Mucosa of rectum (tissue), 2 donors: ENCODE measurements around the gene BCKDHA.

Experiments used
- H3K27ac ChIP-seq, 2 donors: one replicate each; pipeline ENCODE4 v1.7.0; 2013; ENCODE audit warnings: inconsistent platforms in 2 of 2, low read depth in 2 of 2, low read length in 2 of 2
- H3K27me3 ChIP-seq, 2 donors: one replicate each; pipeline ENCODE4 v1.7.0; 2013; ENCODE audit warnings: low read length in 2 of 2; ENCODE audit not compliant: control insufficient read depth in 2 of 2, insufficient read depth in 2 of 2
- H3K36me3 ChIP-seq, 2 donors: one replicate each; pipeline ENCODE4 v1.7.0; 2013; ENCODE audit warnings: low read length in 2 of 2; ENCODE audit not compliant: control insufficient read depth in 2 of 2, insufficient read depth in 2 of 2
- H3K4me1 ChIP-seq, 2 donors: one replicate each; pipeline ENCODE4 v1.7.0; 2013; ENCODE audit warnings: low read length in 2 of 2, mild to moderate bottlenecking in 1 of 2; ENCODE audit not compliant: control insufficient read depth in 2 of 2, insufficient read depth in 2 of 2
- H3K4me3 ChIP-seq, 2 donors: one replicate each; pipeline ENCODE4 v1.7.0; 2013; ENCODE audit warnings: low read length in 2 of 2
- H3K9ac ChIP-seq, 2 donors: one replicate each; pipeline ENCODE4 v1.7.0; 2013; ENCODE audit warnings: low read length in 2 of 2, low read depth in 1 of 2, mild to moderate bottlenecking in 1 of 2
- H3K9me3 ChIP-seq, 2 donors: one replicate each; pipeline ENCODE4 v1.7.0; 2013; ENCODE audit warnings: low read length in 2 of 2; ENCODE audit not compliant: control insufficient read depth in 2 of 2
- donor health status: healthy.
- donor health status: Normal muscosa, but diverticular disease.

The BCKDHA gene

DNA sequence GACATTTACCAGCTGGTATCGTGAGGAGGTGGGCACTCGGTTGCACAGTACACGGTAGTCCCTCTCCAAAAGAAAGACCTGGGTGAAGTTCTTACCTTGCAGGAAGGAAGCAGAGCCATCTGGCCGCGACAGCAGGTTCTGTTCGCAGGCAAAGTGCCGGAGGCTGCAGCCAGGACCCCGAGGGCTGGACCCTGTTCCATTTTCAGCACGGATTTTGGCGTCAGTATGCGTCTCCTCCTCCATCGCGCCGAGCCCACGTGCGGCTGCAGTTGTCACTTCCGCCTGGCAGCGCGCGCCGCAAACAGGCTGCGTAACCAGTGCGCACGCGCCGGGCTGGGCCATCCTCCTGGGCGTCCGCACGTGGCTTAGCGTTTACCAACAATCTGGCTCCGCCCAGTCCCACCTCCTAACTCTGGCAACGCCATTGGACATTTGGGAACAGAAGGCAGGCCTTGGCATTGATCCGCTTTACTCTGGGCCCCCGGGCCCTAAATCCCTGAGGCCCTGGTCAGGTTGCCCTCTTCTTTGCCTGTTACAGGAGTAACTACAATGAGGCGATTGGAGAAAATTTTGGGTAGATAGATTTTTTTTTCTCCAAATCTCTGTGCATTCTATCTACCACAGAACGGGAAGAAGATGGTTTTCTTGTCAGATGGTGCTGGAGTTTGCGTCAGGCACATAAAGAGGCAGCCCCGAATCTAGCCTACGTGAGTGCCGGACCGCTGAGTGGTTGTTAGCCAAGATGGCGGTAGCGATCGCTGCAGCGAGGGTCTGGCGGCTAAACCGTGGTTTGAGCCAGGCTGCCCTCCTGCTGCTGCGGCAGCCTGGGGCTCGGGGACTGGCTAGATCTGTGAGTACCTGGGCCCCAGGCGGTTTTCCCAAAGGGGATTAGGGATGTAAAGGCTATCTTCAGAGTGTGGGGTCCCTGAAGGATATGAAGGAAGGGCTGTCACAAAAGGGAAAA, at the start of gene BCKDHA, which contains the start of gene EXOSC5:
BCKDHA (plus strand) TSS at position 733 of the 964 bp plus-strand sequence; CDS start at position 743, 10 bp downstream.
EXOSC5 (minus strand) TSS at position 274 of the 964 bp plus-strand sequence; CDS start at position 243, 31 bp downstream.
- Histone ChIP-seq H3K9me3 (no peaks in the 10 kb centered on the region), H3K36me3 (no peaks in the 10 kb centered on the region), H3K27me3 (no peaks in the 10 kb centered on the region), H3K4me3 (peak within 1 kb of the TSS; percentile 97 to 100), H3K4me1 (peaks cover 12 to 13% of the 10 kb centered on the region in 2 donors), H3K9ac (peak within 1 kb of the TSS; percentile 91 to 97), H3K27ac (peak within 1 kb of the TSS; percentile 90 to 92)

DNA sequence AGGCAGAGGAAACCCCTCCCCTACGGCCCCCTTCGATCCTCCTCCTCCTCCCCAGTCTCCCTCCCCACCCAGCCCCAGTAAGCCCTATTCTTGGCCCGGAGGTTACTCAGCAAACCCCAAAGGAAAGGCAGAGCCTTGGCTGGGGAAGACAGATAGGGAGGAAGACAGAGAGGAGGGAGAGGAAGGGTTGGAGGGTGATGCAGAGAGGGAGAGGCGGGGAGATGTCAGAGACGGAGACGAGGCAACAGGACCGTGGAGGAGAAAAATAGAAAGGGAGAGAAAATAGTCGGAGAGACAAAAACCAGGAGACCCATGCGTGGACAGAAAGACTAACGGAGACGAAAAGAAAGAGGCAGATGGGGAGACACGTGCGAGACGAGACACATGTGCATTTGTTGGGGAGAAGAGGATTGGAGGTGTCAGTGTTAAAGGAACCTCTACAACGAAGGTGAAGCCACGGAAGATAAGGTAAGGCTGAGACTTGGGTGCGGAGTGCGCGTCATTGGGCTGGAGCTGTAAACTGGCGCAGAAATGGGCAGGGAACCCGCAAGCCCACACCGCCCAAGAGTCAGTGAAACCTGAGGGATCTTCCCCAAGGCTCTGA, 46.8 kb upstream of the BCKDHA start:
- peak overlapping the region; percentile 30 to 77 for H3K27ac ChIP-seq
- H3K9me3 ChIP-seq, result no peaks in the 10 kb centered on the region
- H3K36me3 ChIP-seq, result no peaks in the 10 kb centered on the region
- H3K9ac ChIP-seq, result peak overlapping the region; percentile 43 to 67
- H3K4me1 ChIP-seq, result peaks cover 19 to 20% of the 10 kb centered on the region in 2 donors
- H3K27me3 ChIP-seq, result peaks cover 0 to 18% of the 10 kb centered on the region in 2 donors
- H3K4me3 ChIP-seq, result peak overlapping the region; percentile 66 to 80

DNA sequence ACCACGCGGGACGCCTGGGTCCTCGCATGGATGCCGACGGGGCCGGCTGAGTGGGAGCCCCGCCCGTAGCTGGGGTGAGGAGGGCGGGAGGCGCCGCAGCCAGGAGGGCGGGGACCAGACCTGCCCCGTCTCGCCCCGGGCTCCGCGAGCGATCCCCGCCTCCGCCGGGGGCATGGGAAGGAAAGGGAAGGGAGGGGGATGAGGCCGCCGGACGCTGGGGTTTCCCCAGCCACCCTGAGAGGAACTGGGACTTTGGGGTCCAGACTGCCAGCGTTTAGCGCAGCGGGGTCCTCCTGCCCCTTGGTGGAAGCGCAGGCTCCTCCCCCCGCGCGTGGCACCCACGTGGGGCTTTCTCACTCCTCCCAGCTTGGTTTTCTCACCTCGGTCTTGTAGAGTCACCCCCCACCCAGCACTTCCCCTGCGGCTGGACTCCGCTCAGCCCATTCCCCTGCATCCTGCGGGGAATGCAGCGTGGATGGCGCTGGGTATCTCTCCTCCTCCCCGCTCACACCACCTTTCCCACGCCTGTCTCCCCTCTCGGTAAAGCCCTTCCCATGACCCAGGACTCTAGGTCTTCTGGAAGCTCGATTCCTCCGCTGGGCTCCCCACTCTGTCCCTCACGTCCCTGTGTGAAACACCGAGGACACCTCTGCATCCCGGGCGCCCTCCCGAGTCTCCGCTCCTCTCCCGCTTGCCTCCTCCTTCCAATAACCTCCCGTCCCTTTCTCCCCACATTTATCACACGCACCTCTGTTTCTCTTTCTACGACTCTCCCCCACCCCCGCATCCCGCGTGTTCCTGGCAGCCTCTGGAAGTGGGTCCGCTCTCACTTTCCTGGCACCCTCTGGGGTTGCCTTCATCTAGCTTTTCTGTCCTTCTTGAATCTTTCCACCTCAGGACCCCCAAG, 46.0 kb upstream of the BCKDHA start:
- peaks cover 19 to 20% of the 10 kb centered on the region in 2 donors for H3K4me1 ChIP-seq
- H3K9ac ChIP-seq, result peak overlapping the region; percentile 67 to 72
- no peaks in the 10 kb centered on the region for H3K9me3 ChIP-seq
- H3K27me3 ChIP-seq, result peaks cover 0 to 18% of the 10 kb centered on the region in 2 donors
- H3K4me3 ChIP-seq, result peak overlapping the region; percentile 66 to 80
- H3K27ac ChIP-seq, result peak overlapping the region; percentile 30 to 77
- no peaks in the 10 kb centered on the region for H3K36me3 ChIP-seq

DNA sequence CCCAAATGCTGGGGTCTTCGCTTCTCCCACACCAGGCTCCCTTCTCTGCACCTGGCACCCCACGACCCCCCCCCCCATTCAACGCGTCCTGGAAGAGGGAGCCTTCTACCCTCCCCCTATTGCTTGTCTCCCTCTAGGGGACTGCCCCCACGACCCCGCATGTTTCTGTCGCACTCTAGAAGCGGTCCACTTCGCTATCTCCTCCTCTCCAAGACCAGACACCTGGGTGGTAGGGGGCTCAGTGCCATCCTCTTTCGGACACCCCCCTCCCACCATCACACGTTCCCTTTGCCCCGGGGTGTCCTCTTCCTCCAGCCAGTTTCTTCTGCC, 45.4 kb upstream of the BCKDHA start:
- no peaks in the 10 kb centered on the region for H3K36me3 ChIP-seq
- peak overlapping the region; percentile 66 to 80 for H3K4me3 ChIP-seq
- H3K4me1 ChIP-seq, result peaks cover 19 to 20% of the 10 kb centered on the region in 2 donors
- H3K9me3 ChIP-seq, result no peaks in the 10 kb centered on the region
- H3K27me3 ChIP-seq, result peaks cover 0 to 18% of the 10 kb centered on the region in 2 donors
- H3K9ac ChIP-seq, result peak overlapping the region; percentile 67 to 72
- peak overlapping the region; percentile 77 for H3K27ac ChIP-seq

DNA sequence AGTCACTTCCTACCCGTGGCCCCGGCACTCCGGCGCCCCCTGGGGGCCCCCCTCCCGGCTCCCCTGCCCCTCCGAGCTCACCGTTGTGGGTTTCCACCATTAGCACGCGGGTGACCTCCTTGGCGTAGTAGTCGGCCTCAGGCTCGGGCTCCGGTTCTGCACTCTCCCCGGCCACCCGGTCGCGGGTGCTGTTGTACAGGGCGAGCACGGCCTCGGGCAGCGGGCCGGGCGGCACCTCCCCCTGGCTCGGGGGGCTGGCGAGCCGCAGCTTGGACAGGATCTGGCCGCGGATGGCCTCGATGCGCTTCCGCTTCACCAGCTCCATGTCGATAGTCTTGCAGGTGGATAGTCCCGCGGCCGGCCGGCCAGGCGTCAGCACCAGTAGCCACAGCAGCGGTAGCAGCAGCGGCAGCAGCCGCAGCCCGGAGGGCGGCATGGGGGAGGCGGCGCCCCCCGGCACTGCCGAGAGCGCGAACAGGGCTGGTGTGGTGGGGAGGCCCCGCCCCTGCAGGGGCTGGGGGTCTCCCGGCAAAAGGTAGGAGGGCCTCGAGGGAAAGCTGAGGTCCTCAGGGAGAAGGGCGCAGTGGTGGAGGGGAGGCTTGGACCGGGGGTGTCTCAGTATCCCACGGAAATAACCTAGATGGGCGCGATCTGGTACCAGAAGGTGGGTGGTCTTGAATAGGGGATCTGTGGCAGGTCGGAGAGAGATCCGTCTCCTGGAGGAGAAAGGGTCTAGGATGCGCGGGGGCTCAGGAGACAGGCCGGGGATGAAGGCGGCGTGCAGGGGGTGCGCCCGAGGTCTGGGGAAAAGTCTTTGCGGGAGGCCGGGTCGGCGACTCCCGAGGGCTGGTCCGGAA, 44.8 kb upstream of the BCKDHA start:
- H3K4me1 ChIP-seq, result peaks cover 19 to 20% of the 10 kb centered on the region in 2 donors
- H3K9me3 ChIP-seq, result no peaks in the 10 kb centered on the region
- no peaks in the 10 kb centered on the region for H3K36me3 ChIP-seq
- H3K27ac ChIP-seq, result peak overlapping the region; percentile 77
- peaks cover 0 to 18% of the 10 kb centered on the region in 2 donors for H3K27me3 ChIP-seq
- H3K9ac ChIP-seq, result peak overlapping the region; percentile 67 to 77
- peak overlapping the region; percentile 66 to 80 for H3K4me3 ChIP-seq

DNA sequence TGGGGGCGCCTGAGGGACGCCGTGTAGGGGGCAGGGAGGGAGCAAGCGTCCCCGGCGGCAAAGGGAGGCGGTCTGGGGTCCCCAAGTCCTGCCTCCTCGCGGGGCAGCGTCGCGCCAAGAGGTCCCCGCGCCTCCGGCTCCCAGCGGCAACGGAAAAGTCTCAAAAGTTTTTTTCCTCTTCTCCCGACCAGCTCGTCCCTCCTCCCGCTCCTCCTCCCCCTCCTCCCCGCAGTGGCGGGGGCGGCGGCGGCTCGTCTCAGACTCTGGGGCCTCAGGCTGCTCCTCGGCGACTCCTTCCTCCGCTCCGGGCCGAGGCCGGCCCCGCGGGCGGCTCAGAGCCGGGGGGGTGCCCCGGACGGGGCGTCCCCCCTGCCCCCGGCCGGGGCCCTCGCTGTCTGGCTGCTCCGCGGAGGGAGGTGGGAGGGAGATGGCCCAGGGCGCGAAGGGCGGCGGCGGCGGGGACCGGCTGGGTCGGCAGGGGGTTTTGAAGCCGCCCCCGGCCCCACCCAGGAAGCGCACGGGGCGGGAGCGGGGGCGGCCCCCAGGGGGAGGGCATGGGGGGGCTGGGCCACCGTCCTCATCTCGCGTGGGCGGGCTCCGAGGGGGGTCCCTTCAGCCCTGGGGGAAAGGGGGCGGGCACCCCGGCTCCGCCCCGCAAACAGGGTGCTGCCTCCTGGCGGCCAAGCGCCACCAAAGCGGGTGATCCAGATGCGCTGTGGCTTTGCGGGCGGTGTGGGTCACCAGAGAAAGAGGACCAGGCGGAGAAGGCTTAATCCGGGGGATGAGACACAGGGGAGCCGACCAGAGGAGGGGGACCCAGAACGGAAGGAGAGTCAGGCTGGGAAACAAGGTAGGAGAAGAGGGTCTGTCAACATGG, 43.9 kb upstream of the BCKDHA start, which contains the start of gene TGFB1:
TGFB1 (minus strand) TSS at position 457 of the 877 bp plus-strand sequence. CDS start 878 bp downstream, outside the sequence.
- H3K27me3 ChIP-seq, result peaks cover 0 to 18% of the 10 kb centered on the region in 2 donors
- H3K4me1 ChIP-seq, result peaks cover 19 to 20% of the 10 kb centered on the region in 2 donors
- no peaks in the 10 kb centered on the region for H3K9me3 ChIP-seq
- no peaks in the 10 kb centered on the region for H3K36me3 ChIP-seq
- H3K4me3 ChIP-seq, result peak within 1 kb of the TSS; percentile 66 to 80
- H3K27ac ChIP-seq, result peak within 1 kb of the TSS; percentile 77
- H3K9ac ChIP-seq, result peak within 1 kb of the TSS; percentile 67 to 77

DNA sequence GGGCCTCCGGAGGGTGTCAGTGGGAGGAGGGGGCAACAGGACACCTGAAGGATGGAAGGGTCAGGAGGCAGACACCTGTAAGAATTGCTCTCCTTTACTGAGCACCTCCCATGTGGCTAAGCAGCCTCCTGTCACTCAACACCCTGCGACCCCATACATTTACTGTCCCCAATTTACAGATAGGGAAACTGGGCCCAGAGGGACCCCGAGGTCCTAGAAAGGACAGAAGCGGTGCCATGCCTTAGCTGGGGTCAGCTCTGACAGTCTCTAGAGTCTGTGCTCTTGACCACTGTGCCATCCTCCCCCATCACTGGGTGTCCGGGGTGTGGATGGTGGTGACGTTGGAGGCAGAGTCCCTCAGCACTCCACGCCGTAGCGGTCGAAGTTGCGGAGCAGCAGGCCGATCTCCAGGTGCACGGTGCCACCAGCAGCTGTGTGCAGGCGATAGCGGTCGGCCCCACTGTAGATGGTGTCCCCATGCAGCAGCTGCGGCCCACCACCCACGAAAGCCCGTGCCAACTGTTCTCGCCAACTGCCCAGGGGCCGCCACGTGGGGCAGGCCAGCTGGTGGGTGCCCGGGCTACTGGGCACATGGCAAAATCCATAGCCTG, 43.2 kb upstream of the BCKDHA start:
- peak overlapping the region in 1 of 2 donors; percentile 55 for H3K9ac ChIP-seq
- peaks cover 0 to 18% of the 10 kb centered on the region in 2 donors for H3K27me3 ChIP-seq
- no peaks in the 10 kb centered on the region for H3K36me3 ChIP-seq
- H3K27ac ChIP-seq, result peak overlapping the region in 1 of 2 donors; percentile 77
- H3K9me3 ChIP-seq, result no peaks in the 10 kb centered on the region
- H3K4me3 ChIP-seq, result peak overlapping the region; percentile 20 to 51
- H3K4me1 ChIP-seq, result peaks cover 19 to 20% of the 10 kb centered on the region in 2 donors

DNA sequence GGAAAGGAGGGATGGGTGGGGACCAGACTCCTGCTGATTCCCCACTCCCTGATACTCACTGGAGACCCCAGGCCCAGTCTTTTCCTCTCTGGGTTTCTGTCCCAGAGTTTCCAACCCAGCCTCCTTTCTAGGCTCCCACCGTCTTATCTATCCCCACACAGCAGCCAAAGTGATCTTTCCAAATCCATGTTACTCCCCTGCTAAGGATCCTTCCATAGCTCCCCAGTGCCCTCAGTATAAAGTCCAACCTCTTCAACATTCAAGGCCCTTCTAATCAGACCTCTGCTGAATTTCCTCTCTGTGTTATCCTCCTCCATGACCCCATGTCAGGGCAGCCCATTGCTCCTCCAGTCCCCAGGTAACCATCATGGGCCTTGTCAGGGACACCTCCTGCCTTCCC, 42.6 kb upstream of the BCKDHA start:
- no peak overlapping the region for H3K27ac ChIP-seq
- H3K4me3 ChIP-seq, result no peak overlapping the region
- H3K27me3 ChIP-seq, result peaks cover 0 to 18% of the 10 kb centered on the region in 2 donors
- no peak overlapping the region for H3K9ac ChIP-seq
- no peaks in the 10 kb centered on the region for H3K9me3 ChIP-seq
- peaks cover 19 to 20% of the 10 kb centered on the region in 2 donors for H3K4me1 ChIP-seq
- no peaks in the 10 kb centered on the region for H3K36me3 ChIP-seq
